Measurements from ENCODE around the gene ANO6.

DNA sequence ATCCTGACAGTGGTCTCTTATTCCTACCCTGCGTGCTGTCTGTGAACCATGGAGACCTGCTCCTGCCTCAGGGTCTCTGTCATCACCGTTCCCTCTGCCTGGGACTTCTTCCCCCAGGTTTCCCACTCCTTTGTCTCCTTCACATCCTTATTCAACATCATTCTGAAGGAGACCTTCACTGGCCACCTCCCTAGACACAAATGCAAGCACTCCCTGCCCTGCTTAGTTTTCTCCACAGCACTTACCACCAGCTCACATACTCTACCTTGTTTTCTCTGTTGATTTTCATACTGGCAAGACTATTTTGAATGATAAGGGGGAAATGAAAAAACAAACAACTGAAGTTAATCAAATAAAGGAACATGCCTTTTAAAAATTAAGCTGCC lies 192.8 kb downstream of the ANO6 start:
- no peak for TF ChIP-seq CTCF (IDR thresholded peaks at IDR 0.05)
- no peak for TF ChIP-seq ZFX (IDR thresholded peaks at IDR 0.05; ENCODE audit: borderline replicate concordance)
